Measurements from ENCODE around the gene PIP5K1C.

GRCh38 chr19:3669947-3670795 is 30.1 kb downstream of the PIP5K1C start:
- no peak for TF ChIP-seq EZH2 (IDR thresholded peaks at IDR 0.05)
- no peak for TF ChIP-seq POLR2AphosphoS5 (IDR thresholded peaks at IDR 0.05; ENCODE audit: borderline replicate concordance, low read depth, low read length)
- TF ChIP-seq FOXP2 (optimal IDR thresholded peaks at IDR 0.05; ENCODE audit: control extremely low read depth, extremely low read length, insufficient read depth): no peak
